K562 (cell line): ENCODE data around the gene ZFPM1. TPM values are rescaled to one million over a fixed set of nuclear protein-coding genes. Genes with fewer than 3 reads are reported as not detected.

ENCODE experiments used
- ATAC-seq: fragments of 200-7000 bp; cut with Tn5 transposase; 3 replicates; pipeline ENCODE4 v1.9.1; 2020; ENCODE audit warnings: moderate library complexity
- BruUV-seq: library from RNA; stranded (reverse); fragments of 400-500 nt; replicated peaks from 2 replicates; lab custom pipeline; 2021; lab: Mats Ljungman, UMichigan
- CTCF ChIA-PET: fragments of 300-600 bp; formaldehyde crosslinking; extraction: SDS; loops from one replicate; lab custom pipeline; 2021; ENCODE audit warnings: low intra/inter-chr PET ratio; lab: Yijun Ruan, JAX
- POLR2A ChIA-PET: fragments of 300-600, 350-650 bp; sonication (Branson Sonifier 250); formaldehyde crosslinking; extraction: SDS; loops from one replicate; lab custom pipeline; 2021; ENCODE audit warnings: antibody characterized with exemption, inconsistent platforms; lab: Yijun Ruan, JAX
- DNase-seq, 4 experiments: peaks; one replicate each; pipeline versions ENCODE4 v3.0.0 to v3.0.0-alpha.2; 2011 to 2018; ENCODE audit warnings: low spot score in 3 of 4, mixed read lengths in 3 of 4; ENCODE audit errors: extremely low read depth in 1 of 4
- FAIRE-seq: peaks from 2 replicates; lab custom pipeline; 2011; peaks lifted over from hg19 to GRCh38; lab: Jason Lieb, UNC
- H2AFZ ChIP-seq: 2 replicates; pipeline ENCODE4 v1.6.0; 2011; ENCODE audit warnings: low read depth, low read length, control low read depth, inconsistent platforms
- H3K27ac ChIP-seq: fragments of 200-600 bp; 3 replicates; pipeline ENCODE4 v1.8.0; 2011; ENCODE audit warnings: low read depth, mild to moderate bottlenecking, control low read depth, inconsistent platforms, low read length, moderate library complexity, mixed read lengths; ENCODE audit errors: extremely low read depth
- H3K27me3 ChIP-seq, 2 experiments: fragments of 300-600 bp in 1 of 2; 2 replicates in 1 of 2; 3 replicates in 1 of 2; pipeline versions ENCODE4 v1.6.0 to v1.8.0; 2011; ENCODE audit warnings: inconsistent platforms in 2 of 2, low read length in 2 of 2, mild to moderate bottlenecking in 1 of 2, mixed read lengths in 1 of 2, moderate library complexity in 1 of 2; ENCODE audit not compliant: control insufficient read depth in 2 of 2, insufficient read depth in 2 of 2
- H3K36me3 ChIP-seq: fragments of 300-600 bp; 3 replicates; pipeline ENCODE4 v1.8.0; 2011; ENCODE audit warnings: mild to moderate bottlenecking, low read length, inconsistent platforms; ENCODE audit not compliant: control insufficient read depth, insufficient read depth
- H3K4me1 ChIP-seq, 2 experiments: fragments of 200-600 bp in 1 of 2; replicated peaks in 1 of 2; 2 replicates in 1 of 2; 3 replicates in 1 of 2; pipeline versions ENCODE4 v1.5.1 to v1.8.0; 2011; ENCODE audit warnings: inconsistent platforms in 2 of 2, low read length in 2 of 2, mild to moderate bottlenecking in 1 of 2, mixed read lengths in 1 of 2, moderate library complexity in 1 of 2; ENCODE audit not compliant: control insufficient read depth in 2 of 2, insufficient read depth in 2 of 2
- H3K4me2 ChIP-seq: 2 replicates; pipeline ENCODE4 v1.6.1; 2011; ENCODE audit warnings: low read length, control low read depth, inconsistent platforms, mixed read lengths; ENCODE audit not compliant: insufficient read depth
- H3K4me3 ChIP-seq: fragments of 200-600 bp; sonication (generic), shearing (Covaris generic); 2 replicates; pipeline ENCODE4 v1.5.1; 2016; ENCODE audit warnings: control low read depth, inconsistent platforms
- H3K79me2 ChIP-seq: fragments of 200-600 bp; 3 replicates; pipeline ENCODE4 v1.8.0; 2011; ENCODE audit warnings: low read length, inconsistent platforms; ENCODE audit not compliant: control insufficient read depth, insufficient read depth
- H3K9ac ChIP-seq, 2 experiments: 2 replicates each; pipeline versions ENCODE4 v1.6.0 to v1.6.1; 2011; ENCODE audit warnings: low read depth in 2 of 2, low read length in 2 of 2, control low read depth in 1 of 2, inconsistent platforms in 1 of 2, mild to moderate bottlenecking in 1 of 2, mixed read lengths in 1 of 2; ENCODE audit not compliant: insufficient read depth in 1 of 2
- H3K9me1 ChIP-seq: one replicate; pipeline ENCODE4 v1.6.0; 2011; ENCODE audit warnings: inconsistent platforms, mild to moderate bottlenecking, low read length, moderate library complexity; ENCODE audit not compliant: control insufficient read depth, insufficient read depth
- H3K9me3 ChIP-seq: replicated peaks from 2 replicates; pipeline ENCODE4 v1.5.1; 2011; ENCODE audit warnings: low read depth, low read length, inconsistent platforms; ENCODE audit not compliant: control insufficient read depth, insufficient read depth
- H4K20me1 ChIP-seq: replicated peaks from 2 replicates; pipeline ENCODE4 v1.6.1; 2011; ENCODE audit warnings: low read length, inconsistent platforms, mixed read lengths; ENCODE audit not compliant: control insufficient read depth, insufficient read depth
- NR2C2 ChIP-seq, 2 experiments: fragments of 200-800 bp in 1 of 2; sonication (Bioruptor generic) in 1 of 2; sonication (generic) in 1 of 2; formaldehyde crosslinking in 1 of 2; IDR thresholded peaks; 2 replicates each; pipeline versions ENCODE4 v1.6.1 to v1.8.0; 2016 to 2022; ENCODE audit warnings: mild to moderate bottlenecking in 1 of 2, missing compliant biosample characterization in 1 of 2, missing genetic modification characterization in 1 of 2, missing genetic modification reagents in 1 of 2
- POLR2G ChIP-seq: fragments of 200-400 bp; formaldehyde crosslinking; IDR thresholded peaks from 2 replicates; pipeline ENCODE4 v1.6.1; 2017; ENCODE audit warnings: low read depth, mild to moderate bottlenecking, antibody characterized with exemption, low read length, moderate library complexity
- RBM22 ChIP-seq: fragments of 200-400 bp; formaldehyde crosslinking; IDR thresholded peaks from 2 replicates; pipeline ENCODE4 v1.6.1; 2018; ENCODE audit warnings: low read length, low read depth; ENCODE audit not compliant: poor library complexity, severe bottlenecking
- WGBS: fragments of 100-300 bp; shearing (Covaris generic); methylation state at CpG from one replicate; pipeline ENCODE4 v1.1.6; 2016; ENCODE audit warnings: low coverage, mixed read lengths; ENCODE audit not compliant: insufficient coverage; ENCODE audit errors: missing lambda C conversion rate; 5-methylcytosine and 5-hydroxymethylcytosine counted together
- in situ Hi-C: fragments of 300-500 bp; cut with MboI; formaldehyde crosslinking; loops from 4 replicates; pipeline ENCODE4 v1.15.0; 2018; ENCODE audit warnings: inconsistent platforms, mixed read lengths
- intact Hi-C: fragments of 100-400 bp; cut with micrococcal nuclease; formaldehyde crosslinking; loops from 2 replicates; pipeline ENCODE4 v1.14.2; 2022
- polyA plus RNA-seq, 8 experiments: library from polyadenylated mRNA; depleted of rRNA in 4 of 8; stranded (reverse) in 5 of 8; unstranded in 3 of 8; fragments of >200 nt; fragmentation: Nextera tagmentation in 2 of 8; fragmentation: Illumina TruSeq in 1 of 8; extraction: Ambion mirVana in 2 of 8; extraction: Trizol in 1 of 8; gene quantifications; 2 replicates each; pipeline versions ENCODE4 v1.2.1 to v1.2.3, GENCODE V29; 2011 to 2014; ENCODE audit warnings: inconsistent platforms in 1 of 8, missing spikeins in 1 of 8
- total RNA-seq, 7 experiments: library from RNA; depleted of rRNA in 6 of 7; stranded (reverse); fragments of >200 nt in 6 of 7; fragmentation: Illumina TruSeq in 2 of 7; extraction: Trizol in 2 of 7; gene quantifications; 2 replicates each; pipeline versions ENCODE4 v1.2.1 to v1.2.3, GENCODE V29; 2011 to 2021; ENCODE audit warnings: low replicate concordance in 1 of 7
- TF ChIP-seq, protein P1 (sequence below): fragments of 450-650 bp; IDR thresholded peaks from 2 replicates; pipeline ENCODE4 v1.6.1; 2017; ENCODE audit warnings: antibody characterized with exemption, mild to moderate bottlenecking
- TF ChIP-seq, protein P2 (sequence below): sonication (generic); formaldehyde crosslinking; IDR thresholded peaks from 2 replicates; pipeline ENCODE4 v1.8.0; 2022; ENCODE audit warnings: missing genetic modification reagents, mild to moderate bottlenecking, borderline replicate concordance
- TF ChIP-seq, protein P3 (sequence below): fragments of 450-650 bp; IDR thresholded peaks from 2 replicates; pipeline ENCODE4 v1.6.1; 2016; ENCODE audit warnings: low read depth

Gene ZFPM1
- total and polyA plus RNA-seq, 9 of the 15 experiments (the other 6 are each of a cell fraction or from before 2014, with no cell fraction given), result 0.03 to 35.9 (median 1.4) TPM

DNA sequence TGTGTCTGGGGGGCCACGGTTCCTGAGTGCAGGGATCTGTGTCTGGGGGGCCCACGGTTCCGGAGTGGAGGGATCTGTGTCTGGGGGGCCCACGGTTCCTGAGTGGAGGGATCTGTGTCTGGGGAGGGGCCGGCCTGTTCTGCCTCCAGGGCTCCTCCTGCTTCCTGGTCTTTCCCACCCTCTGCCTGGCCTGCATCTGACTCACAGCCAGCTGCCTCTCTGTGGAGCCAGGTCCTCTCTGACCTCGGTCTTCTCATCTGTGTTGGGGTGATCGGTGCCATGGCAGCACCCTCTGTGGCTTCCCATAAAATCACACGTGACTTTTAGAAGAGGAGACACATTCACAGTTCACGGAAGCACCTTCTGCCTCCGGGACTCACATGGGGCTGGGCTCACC is 50.3 kb downstream of the ZFPM1 start:
- in situ Hi-C loops (no loop called here), intact Hi-C loops (no loop called here)
- Histone ChIP-seq H3K9me3 (no peaks in the 10 kb centered on the region), H3K36me3 (peaks cover 67% of the 10 kb centered on the region; the same call in 2 of the 3 replicates), H3K27ac (no peak overlapping the region), H2AFZ (no peak overlapping the region), H3K9me1 (peaks cover 6% of the 10 kb centered on the region), H3K4me3 (no peak overlapping the region), H3K27me3 (no peaks in the 10 kb centered on the region), H3K4me1 (peaks cover 39 to 96% of the 10 kb centered on the region in 2 experiments), H3K9ac (peak overlapping the region in 1 of 2 experiments; percentile 82; a peak in 2 of 4 replicates), H3K4me2 (no peak overlapping the region), H3K79me2 (peaks cover 53% of the 10 kb centered on the region), H4K20me1 (no peaks in the 10 kb centered on the region)
- ATAC-seq (no peak), FAIRE-seq (no peak), DNase-seq (no peak)
- CTCF ChIA-PET, result no interaction called here
- no TSS peak for BruUV-seq
- WGBS, result 91% methylated on average over 6 of the region's 10 CpGs
- POLR2A ChIA-PET, result no interaction called here
- TF ChIP-seq, protein P1, sequence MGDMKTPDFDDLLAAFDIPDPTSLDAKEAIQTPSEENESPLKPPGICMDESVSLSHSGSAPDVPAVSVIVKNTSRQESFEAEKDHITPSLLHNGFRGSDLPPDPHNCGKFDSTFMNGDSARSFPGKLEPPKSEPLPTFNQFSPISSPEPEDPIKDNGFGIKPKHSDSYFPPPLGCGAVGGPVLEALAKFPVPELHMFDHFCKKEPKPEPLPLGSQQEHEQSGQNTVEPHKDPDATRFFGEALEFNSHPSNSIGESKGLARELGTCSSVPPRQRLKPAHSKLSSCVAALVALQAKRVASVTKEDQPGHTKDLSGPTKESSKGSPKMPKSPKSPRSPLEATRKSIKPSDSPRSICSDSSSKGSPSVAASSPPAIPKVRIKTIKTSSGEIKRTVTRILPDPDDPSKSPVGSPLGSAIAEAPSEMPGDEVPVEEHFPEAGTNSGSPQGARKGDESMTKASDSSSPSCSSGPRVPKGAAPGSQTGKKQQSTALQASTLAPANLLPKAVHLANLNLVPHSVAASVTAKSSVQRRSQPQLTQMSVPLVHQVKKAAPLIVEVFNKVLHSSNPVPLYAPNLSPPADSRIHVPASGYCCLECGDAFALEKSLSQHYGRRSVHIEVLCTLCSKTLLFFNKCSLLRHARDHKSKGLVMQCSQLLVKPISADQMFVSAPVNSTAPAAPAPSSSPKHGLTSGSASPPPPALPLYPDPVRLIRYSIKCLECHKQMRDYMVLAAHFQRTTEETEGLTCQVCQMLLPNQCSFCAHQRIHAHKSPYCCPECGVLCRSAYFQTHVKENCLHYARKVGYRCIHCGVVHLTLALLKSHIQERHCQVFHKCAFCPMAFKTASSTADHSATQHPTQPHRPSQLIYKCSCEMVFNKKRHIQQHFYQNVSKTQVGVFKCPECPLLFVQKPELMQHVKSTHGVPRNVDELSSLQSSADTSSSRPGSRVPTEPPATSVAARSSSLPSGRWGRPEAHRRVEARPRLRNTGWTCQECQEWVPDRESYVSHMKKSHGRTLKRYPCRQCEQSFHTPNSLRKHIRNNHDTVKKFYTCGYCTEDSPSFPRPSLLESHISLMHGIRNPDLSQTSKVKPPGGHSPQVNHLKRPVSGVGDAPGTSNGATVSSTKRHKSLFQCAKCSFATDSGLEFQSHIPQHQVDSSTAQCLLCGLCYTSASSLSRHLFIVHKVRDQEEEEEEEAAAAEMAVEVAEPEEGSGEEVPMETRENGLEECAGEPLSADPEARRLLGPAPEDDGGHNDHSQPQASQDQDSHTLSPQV, result no peak
- no peak for TF ChIP-seq RBM22
- TF ChIP-seq, protein P2, sequence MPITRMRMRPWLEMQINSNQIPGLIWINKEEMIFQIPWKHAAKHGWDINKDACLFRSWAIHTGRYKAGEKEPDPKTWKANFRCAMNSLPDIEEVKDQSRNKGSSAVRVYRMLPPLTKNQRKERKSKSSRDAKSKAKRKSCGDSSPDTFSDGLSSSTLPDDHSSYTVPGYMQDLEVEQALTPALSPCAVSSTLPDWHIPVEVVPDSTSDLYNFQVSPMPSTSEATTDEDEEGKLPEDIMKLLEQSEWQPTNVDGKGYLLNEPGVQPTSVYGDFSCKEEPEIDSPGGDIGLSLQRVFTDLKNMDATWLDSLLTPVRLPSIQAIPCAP, result no peak
- TF ChIP-seq POLR2G, result peak; percentile 54; the same call in 1 of the 2 replicates
- TF ChIP-seq NR2C2 (CRISPR knock-in tag; IDR thresholded peaks at IDR 0.05), result no peak
- TF ChIP-seq NR2C2 (tag; IDR thresholded peaks at IDR 0.05), result no peak
- TF ChIP-seq, protein P3, sequence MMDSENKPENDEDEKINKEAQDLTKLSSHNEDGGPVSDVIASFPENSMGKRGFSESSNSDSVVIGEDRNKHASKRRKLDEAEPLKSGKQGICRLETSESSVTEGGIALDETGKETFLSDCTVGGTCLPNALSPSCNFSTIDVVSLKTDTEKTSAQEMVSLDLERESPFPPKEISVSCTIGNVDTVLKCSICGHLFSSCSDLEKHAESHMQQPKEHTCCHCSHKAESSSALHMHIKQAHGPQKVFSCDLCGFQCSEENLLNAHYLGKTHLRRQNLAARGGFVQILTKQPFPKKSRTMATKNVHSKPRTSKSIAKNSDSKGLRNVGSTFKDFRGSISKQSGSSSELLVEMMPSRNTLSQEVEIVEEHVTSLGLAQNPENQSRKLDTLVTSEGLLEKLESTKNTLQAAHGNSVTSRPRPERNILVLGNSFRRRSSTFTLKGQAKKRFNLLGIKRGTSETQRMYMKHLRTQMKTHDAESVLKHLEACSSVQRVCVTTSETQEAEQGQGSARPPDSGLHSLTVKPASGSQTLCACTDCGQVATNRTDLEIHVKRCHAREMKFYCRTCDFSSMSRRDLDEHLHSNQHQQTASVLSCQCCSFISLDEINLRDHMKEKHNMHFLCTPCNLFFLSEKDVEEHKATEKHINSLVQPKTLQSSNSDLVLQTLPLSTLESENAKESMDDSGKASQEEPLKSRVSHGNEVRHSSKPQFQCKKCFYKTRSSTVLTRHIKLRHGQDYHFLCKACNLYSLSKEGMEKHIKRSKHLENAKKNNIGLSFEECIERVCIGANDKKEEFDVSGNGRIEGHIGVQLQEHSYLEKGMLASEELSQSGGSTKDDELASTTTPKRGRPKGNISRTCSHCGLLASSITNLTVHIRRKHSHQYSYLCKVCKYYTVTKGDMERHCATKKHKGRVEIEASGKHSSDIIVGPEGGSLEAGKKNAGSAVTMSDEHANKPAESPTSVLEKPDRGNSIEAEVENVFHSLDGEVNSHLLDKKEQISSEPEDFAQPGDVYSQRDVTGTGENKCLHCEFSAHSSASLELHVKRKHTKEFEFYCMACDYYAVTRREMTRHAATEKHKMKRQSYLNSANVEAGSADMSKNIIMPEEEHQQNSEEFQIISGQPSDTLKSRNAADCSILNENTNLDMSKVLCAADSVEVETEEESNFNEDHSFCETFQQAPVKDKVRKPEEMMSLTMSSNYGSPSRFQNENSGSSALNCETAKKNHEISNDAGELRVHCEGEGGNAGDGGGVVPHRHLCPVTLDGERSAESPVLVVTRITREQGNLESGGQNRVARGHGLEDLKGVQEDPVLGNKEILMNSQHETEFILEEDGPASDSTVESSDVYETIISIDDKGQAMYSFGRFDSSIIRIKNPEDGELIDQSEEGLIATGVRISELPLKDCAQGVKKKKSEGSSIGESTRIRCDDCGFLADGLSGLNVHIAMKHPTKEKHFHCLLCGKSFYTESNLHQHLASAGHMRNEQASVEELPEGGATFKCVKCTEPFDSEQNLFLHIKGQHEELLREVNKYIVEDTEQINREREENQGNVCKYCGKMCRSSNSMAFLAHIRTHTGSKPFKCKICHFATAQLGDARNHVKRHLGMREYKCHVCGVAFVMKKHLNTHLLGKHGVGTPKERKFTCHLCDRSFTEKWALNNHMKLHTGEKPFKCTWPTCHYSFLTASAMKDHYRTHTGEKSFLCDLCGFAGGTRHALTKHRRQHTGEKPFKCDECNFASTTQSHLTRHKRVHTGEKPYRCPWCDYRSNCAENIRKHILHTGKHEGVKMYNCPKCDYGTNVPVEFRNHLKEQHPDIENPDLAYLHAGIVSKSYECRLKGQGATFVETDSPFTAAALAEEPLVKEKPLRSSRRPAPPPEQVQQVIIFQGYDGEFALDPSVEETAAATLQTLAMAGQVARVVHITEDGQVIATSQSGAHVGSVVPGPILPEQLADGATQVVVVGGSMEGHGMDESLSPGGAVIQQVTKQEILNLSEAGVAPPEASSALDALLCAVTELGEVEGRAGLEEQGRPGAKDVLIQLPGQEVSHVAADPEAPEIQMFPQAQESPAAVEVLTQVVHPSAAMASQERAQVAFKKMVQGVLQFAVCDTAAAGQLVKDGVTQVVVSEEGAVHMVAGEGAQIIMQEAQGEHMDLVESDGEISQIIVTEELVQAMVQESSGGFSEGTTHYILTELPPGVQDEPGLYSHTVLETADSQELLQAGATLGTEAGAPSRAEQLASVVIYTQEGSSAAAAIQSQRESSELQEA, result no peak
